ENCODE measurements around the gene MS4A8.

MS4A8 gene

GRCh38 chr11:60740573-60740972 is 41.2 kb downstream of the MS4A8 start:
- no peak overlapping the region for H3K27ac ChIP-seq (replicated peaks)
- TF ChIP-seq, protein P1, sequence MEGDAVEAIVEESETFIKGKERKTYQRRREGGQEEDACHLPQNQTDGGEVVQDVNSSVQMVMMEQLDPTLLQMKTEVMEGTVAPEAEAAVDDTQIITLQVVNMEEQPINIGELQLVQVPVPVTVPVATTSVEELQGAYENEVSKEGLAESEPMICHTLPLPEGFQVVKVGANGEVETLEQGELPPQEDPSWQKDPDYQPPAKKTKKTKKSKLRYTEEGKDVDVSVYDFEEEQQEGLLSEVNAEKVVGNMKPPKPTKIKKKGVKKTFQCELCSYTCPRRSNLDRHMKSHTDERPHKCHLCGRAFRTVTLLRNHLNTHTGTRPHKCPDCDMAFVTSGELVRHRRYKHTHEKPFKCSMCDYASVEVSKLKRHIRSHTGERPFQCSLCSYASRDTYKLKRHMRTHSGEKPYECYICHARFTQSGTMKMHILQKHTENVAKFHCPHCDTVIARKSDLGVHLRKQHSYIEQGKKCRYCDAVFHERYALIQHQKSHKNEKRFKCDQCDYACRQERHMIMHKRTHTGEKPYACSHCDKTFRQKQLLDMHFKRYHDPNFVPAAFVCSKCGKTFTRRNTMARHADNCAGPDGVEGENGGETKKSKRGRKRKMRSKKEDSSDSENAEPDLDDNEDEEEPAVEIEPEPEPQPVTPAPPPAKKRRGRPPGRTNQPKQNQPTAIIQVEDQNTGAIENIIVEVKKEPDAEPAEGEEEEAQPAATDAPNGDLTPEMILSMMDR (IDR thresholded peaks at IDR 0.05; ENCODE audit: insufficient read depth, low read length), result no peak
- no peak for TF ChIP-seq REST (IDR thresholded peaks at IDR 0.05; ENCODE audit: insufficient replicate concordance, low read depth)
- TF ChIP-seq POLR2AphosphoS5 (IDR thresholded peaks at IDR 0.05; ENCODE audit: low read depth), result no peak
- no peak for TF ChIP-seq GABPA (IDR thresholded peaks at IDR 0.05; ENCODE audit: low read depth)
- TF ChIP-seq SPI1 (IDR thresholded peaks at IDR 0.05; ENCODE audit: borderline replicate concordance, low read depth), result no peak
- no peak for DNase-seq (ENCODE audit: low read depth in 1 of 2, low spot score in 1 of 2)
- H3K27me3 ChIP-seq (ENCODE audit: insufficient read depth, poor library complexity, severe bottlenecking), result no peaks in the 10 kb centered on the region
- H3K4me3 ChIP-seq (replicated peaks; ENCODE audit: insufficient read depth, low read length), result no peak overlapping the region

GRCh38 chr11:60741421-60741820 is 42.0 kb downstream of the MS4A8 start:
- no peaks in the 10 kb centered on the region for H3K27me3 ChIP-seq (ENCODE audit: insufficient read depth, poor library complexity, severe bottlenecking)
- TF ChIP-seq GABPA (IDR thresholded peaks at IDR 0.05; ENCODE audit: low read depth) (no peak), REST (IDR thresholded peaks at IDR 0.05; ENCODE audit: insufficient replicate concordance, low read depth) (no peak), SPI1 (IDR thresholded peaks at IDR 0.05; ENCODE audit: borderline replicate concordance, low read depth) (no peak), POLR2AphosphoS5 (IDR thresholded peaks at IDR 0.05; ENCODE audit: low read depth) (no peak)
- TF ChIP-seq, protein P1 (IDR thresholded peaks at IDR 0.05; ENCODE audit: insufficient read depth, low read length), result no peak
- no peak overlapping the region for H3K27ac ChIP-seq (replicated peaks)
- H3K4me3 ChIP-seq (replicated peaks; ENCODE audit: insufficient read depth, low read length), result no peak overlapping the region
- DNase-seq (ENCODE audit: low read depth in 1 of 2, low spot score in 1 of 2), result no peak

- H3K4me3 ChIP-seq (replicated peaks; ENCODE audit: insufficient read depth, low read length), result no peak overlapping the region
- DNase-seq (ENCODE audit: low read depth in 1 of 2, low spot score in 1 of 2), result no peak
- no peak overlapping the region for H3K27ac ChIP-seq (replicated peaks)
- TF ChIP-seq SPI1 (IDR thresholded peaks at IDR 0.05; ENCODE audit: borderline replicate concordance, low read depth) (no peak), POLR2AphosphoS5 (IDR thresholded peaks at IDR 0.05; ENCODE audit: low read depth) (no peak), GABPA (IDR thresholded peaks at IDR 0.05; ENCODE audit: low read depth) (no peak), REST (IDR thresholded peaks at IDR 0.05; ENCODE audit: insufficient replicate concordance, low read depth) (no peak)
- TF ChIP-seq, protein P1 (IDR thresholded peaks at IDR 0.05; ENCODE audit: insufficient read depth, low read length), result no peak
- no peaks in the 10 kb centered on the region for H3K27me3 ChIP-seq (ENCODE audit: insufficient read depth, poor library complexity, severe bottlenecking)
Measured at GRCh38 chr11:60743058-60743457, 43.6 kb downstream of the MS4A8 start.

Measured in HL-60 (cell line).